CD14-positive monocyte (primary cell): ENCODE measurements around the gene CACNB4. TPM values are rescaled to one million over a fixed set of nuclear protein-coding genes. Genes with fewer than 3 reads are reported as not detected.

Experiments
- DNase-seq, 3 donors: peaks; one replicate each; pipeline ENCODE4 v3.0.0-alpha.2; 2011 to 2022
- H2AFZ ChIP-seq: 2 replicates; pipeline ENCODE4 v1.6.0; 2012; ENCODE audit warnings: mild to moderate bottlenecking, low read depth, low read length, inconsistent platforms; ENCODE audit not compliant: insufficient read depth, poor library complexity, severe bottlenecking
- H3K27ac ChIP-seq, 2 donors: 1 replicate in 1 of 2; 2 replicates in 1 of 2; pipeline ENCODE4 v1.5.1; 2012 to 2013; ENCODE audit warnings: low read length in 2 of 2, control low read depth in 1 of 2, inconsistent platforms in 1 of 2, low read depth in 1 of 2, mild to moderate bottlenecking in 1 of 2
- H3K27me3 ChIP-seq, 2 donors: one replicate each; pipeline versions ENCODE4 v1.6.0 to v1.6.1; 2011 to 2013; ENCODE audit warnings: low read length in 2 of 2; ENCODE audit not compliant: control insufficient read depth in 2 of 2, insufficient read depth in 2 of 2
- H3K36me3 ChIP-seq, 2 donors: replicated peaks in 1 of 2; 1 replicate in 1 of 2; 2 replicates in 1 of 2; pipeline versions ENCODE4 v1.5.1 to v1.6.1; 2012 to 2013; ENCODE audit warnings: low read length in 2 of 2, control low read depth in 1 of 2, inconsistent platforms in 1 of 2, mild to moderate bottlenecking in 1 of 2; ENCODE audit not compliant: insufficient read depth in 2 of 2, control insufficient read depth in 1 of 2
- H3K4me1 ChIP-seq, 2 donors: 1 replicate in 1 of 2; 2 replicates in 1 of 2; pipeline versions ENCODE4 v1.5.1 to v1.6.1; 2012 to 2013; ENCODE audit warnings: low read length in 2 of 2, control low read depth in 1 of 2, inconsistent platforms in 1 of 2, mild to moderate bottlenecking in 1 of 2, moderate library complexity in 1 of 2; ENCODE audit not compliant: insufficient read depth in 2 of 2, control insufficient read depth in 1 of 2
- H3K4me2 ChIP-seq: replicated peaks from 2 replicates; pipeline ENCODE3; 2012; ENCODE audit warnings: low read length, moderate library complexity, mild to moderate bottlenecking; ENCODE audit not compliant: poor library complexity, severe bottlenecking; ENCODE audit errors: extremely low read depth
- H3K4me3 ChIP-seq, 3 experiments: fragments of 200-600 bp in 1 of 3; sonication (generic) in 1 of 3; replicated peaks in 1 of 3; 1 replicate in 2 of 3; 2 replicates in 1 of 3; pipeline ENCODE4 v1.5.1; 2011 to 2013; ENCODE audit warnings: low read length in 3 of 3, mild to moderate bottlenecking in 3 of 3, control low read depth in 2 of 3, low read depth in 2 of 3, inconsistent platforms in 1 of 3, moderate library complexity in 1 of 3
- H3K79me2 ChIP-seq: 2 replicates; pipeline ENCODE4 v1.6.0; 2012; ENCODE audit warnings: mild to moderate bottlenecking, control low read depth, inconsistent platforms, low read length, moderate library complexity; ENCODE audit not compliant: insufficient read depth
- H3K9ac ChIP-seq: 2 replicates; pipeline ENCODE4 v1.6.0; 2017; ENCODE audit warnings: low read length, mild to moderate bottlenecking; ENCODE audit not compliant: insufficient read depth, poor library complexity, severe bottlenecking
- H3K9me3 ChIP-seq, 2 donors: replicated peaks in 1 of 2; 1 replicate in 1 of 2; 2 replicates in 1 of 2; pipeline versions ENCODE4 v1.5.1 to v1.6.1; 2012 to 2013; ENCODE audit warnings: low read length in 2 of 2, control low read depth in 1 of 2; ENCODE audit not compliant: control insufficient read depth in 1 of 2, insufficient read depth in 1 of 2
- H4K20me1 ChIP-seq: 2 replicates; pipeline ENCODE4 v1.6.0; 2012; ENCODE audit warnings: mild to moderate bottlenecking, low read length, control low read depth, moderate library complexity; ENCODE audit not compliant: insufficient read depth
- H3K27ac Mint-ChIP-seq, 7 donors: one replicate each; pipeline ENCODE4 v1.8.0; 2020; ENCODE audit warnings: mild to moderate bottlenecking in 7 of 7, mixed read lengths in 7 of 7, moderate library complexity in 6 of 7, inconsistent platforms in 2 of 7
- H3K27me3 Mint-ChIP-seq, 3 donors: one replicate each; pipeline ENCODE4 v1.8.0; 2021 to 2022; ENCODE audit warnings: low read depth in 3 of 3, mild to moderate bottlenecking in 3 of 3, mixed read lengths in 3 of 3, moderate library complexity in 3 of 3, inconsistent platforms in 1 of 3
- H3K36me3 Mint-ChIP-seq, 2 donors: one replicate each; pipeline ENCODE4 v1.8.0; 2020; ENCODE audit warnings: mixed read lengths in 2 of 2, inconsistent platforms in 1 of 2, mild to moderate bottlenecking in 1 of 2
- H3K4me1 Mint-ChIP-seq: one replicate; pipeline ENCODE4 v1.8.0; 2020; ENCODE audit warnings: mild to moderate bottlenecking, mixed read lengths
- H3K4me3 Mint-ChIP-seq, 2 donors: one replicate each; pipeline ENCODE4 v1.8.0; 2020; ENCODE audit warnings: mild to moderate bottlenecking in 2 of 2, mixed read lengths in 2 of 2, moderate library complexity in 1 of 2
- H3K9me3 Mint-ChIP-seq, 7 donors: one replicate each; pipeline ENCODE4 v1.8.0; 2020 to 2022; ENCODE audit warnings: mixed read lengths in 7 of 7, mild to moderate bottlenecking in 6 of 7, moderate library complexity in 6 of 7, inconsistent platforms in 2 of 7
- CTCF ChIP-seq: fragments of 200-600 bp; IDR thresholded peaks from one replicate; pipeline ENCODE4 v1.8.0; 2022; ENCODE audit warnings: antibody characterized with exemption, mild to moderate bottlenecking
- WGBS: methylation state at CpG from one replicate; pipeline ENCODE4 v1.1.5; 2013; ENCODE audit warnings: missing lambda C conversion rate; ENCODE audit not compliant: insufficient coverage; 5-methylcytosine and 5-hydroxymethylcytosine counted together
- intact Hi-C, 2 donors: fragments of 100-400 bp; cut with micrococcal nuclease; formaldehyde crosslinking; loops; one replicate each; pipeline versions ENCODE4 v1.15.0 to v1.15.1; 2023
- polyA plus RNA-seq, 3 donors: library from polyadenylated mRNA; depleted of rRNA in 1 of 3; unstranded in 2 of 3; stranded (reverse) in 1 of 3; fragments of 300-500 nt in 2 of 3; fragments of >200 nt in 1 of 3; fragmentation: Illumina TruSeq in 2 of 3; gene quantifications; 1 replicate in 2 of 3; 2 replicates in 1 of 3; pipeline ENCODE4 v1.2.3, GENCODE V29; 2012 to 2021

CACNB4 gene
- polyA plus RNA-seq, 3 donors, result 0.44 to 1.9 (median 1.1) TPM

GRCh38 chr2:151816843-151817242, 282.0 kb downstream of the CACNB4 start:
- no peak overlapping the region for H3K27ac Mint-ChIP-seq
- Histone ChIP-seq H3K4me3 (no peak overlapping the region), H3K27me3 (no peaks in the 10 kb centered on the region), H3K27ac (no peak overlapping the region), H3K4me1 (no peaks in the 10 kb centered on the region), H2AFZ (no peak overlapping the region), H4K20me1 (peaks cover 76% of the 10 kb centered on the region), H3K79me2 (peaks cover 66% of the 10 kb centered on the region), H3K4me2 (no peak overlapping the region), H3K36me3 (peaks cover 51 to 66% of the 10 kb centered on the region in 2 donors), H3K9me3 (peaks cover 0 to under 1% of the 10 kb centered on the region in 2 donors), H3K9ac (no peak overlapping the region)
- H3K9me3 Mint-ChIP-seq, result peaks cover 0 to 2% (median 1%) of the 10 kb centered on the region in 7 donors
- no peak overlapping the region for H3K4me3 Mint-ChIP-seq
- intact Hi-C loops, result no loop called here
- no peak for TF ChIP-seq CTCF
- DNase-seq, result no peak
- H3K27me3 Mint-ChIP-seq, result no peaks in the 10 kb centered on the region
- H3K36me3 Mint-ChIP-seq, result peaks cover 37 to 57% of the 10 kb centered on the region in 2 donors
- H3K4me1 Mint-ChIP-seq, result peaks cover 2% of the 10 kb centered on the region
- 100% methylated on average over 1 of the region's 2 CpGs for WGBS

- TF ChIP-seq CTCF, result no peak
- H3K27ac Mint-ChIP-seq, result no peak overlapping the region
- H3K9ac ChIP-seq, result no peak overlapping the region
Measured at GRCh38 chr2:151815821-151816489, 282.9 kb downstream of the CACNB4 start.

More at GRCh38 chr2:151815821-151816489, 282.9 kb downstream of the CACNB4 start:
- peaks cover 68% of the 10 kb centered on the region for H4K20me1 ChIP-seq
- no peak overlapping the region for H3K4me2 ChIP-seq
- peaks cover 56 to 72% of the 10 kb centered on the region in 2 donors for H3K36me3 ChIP-seq
- 96% methylated on average over 5 of the region's 9 CpGs for WGBS
- H2AFZ ChIP-seq, result no peak overlapping the region
- H3K4me1 ChIP-seq, result no peaks in the 10 kb centered on the region
- H3K79me2 ChIP-seq, result peaks cover 58% of the 10 kb centered on the region
- H3K27me3 ChIP-seq, result no peaks in the 10 kb centered on the region
- no peak for DNase-seq
- no peak overlapping the region for H3K27ac ChIP-seq
- intact Hi-C loops, result no loop called here
- no peak overlapping the region for H3K4me3 Mint-ChIP-seq
- H3K4me3 ChIP-seq, result no peak overlapping the region
- H3K4me1 Mint-ChIP-seq, result no peaks in the 10 kb centered on the region
- peaks cover 41 to 59% of the 10 kb centered on the region in 2 donors for H3K36me3 Mint-ChIP-seq
- H3K9me3 Mint-ChIP-seq, result peaks cover 1 to 6% (median 4%) of the 10 kb centered on the region in 7 donors
- H3K27me3 Mint-ChIP-seq, result no peaks in the 10 kb centered on the region
- H3K9me3 ChIP-seq, result peaks cover 4% of the 10 kb centered on the region in 2 donors
